HG02798 (cell line): ENCODE data around the gene HAND1.
A peak's percentile ranks its signal among the peaks of the same experiment; 100 is the strongest.

Experiments
- ATAC-seq: cut with Tn5 transposase; IDR thresholded peaks from one replicate; pipeline ENCODE4 v1.9.1; 2021; ENCODE audit warnings: mild to moderate bottlenecking; ENCODE audit not compliant: unreplicated experiment, poor library complexity

HAND1 gene

DNA sequence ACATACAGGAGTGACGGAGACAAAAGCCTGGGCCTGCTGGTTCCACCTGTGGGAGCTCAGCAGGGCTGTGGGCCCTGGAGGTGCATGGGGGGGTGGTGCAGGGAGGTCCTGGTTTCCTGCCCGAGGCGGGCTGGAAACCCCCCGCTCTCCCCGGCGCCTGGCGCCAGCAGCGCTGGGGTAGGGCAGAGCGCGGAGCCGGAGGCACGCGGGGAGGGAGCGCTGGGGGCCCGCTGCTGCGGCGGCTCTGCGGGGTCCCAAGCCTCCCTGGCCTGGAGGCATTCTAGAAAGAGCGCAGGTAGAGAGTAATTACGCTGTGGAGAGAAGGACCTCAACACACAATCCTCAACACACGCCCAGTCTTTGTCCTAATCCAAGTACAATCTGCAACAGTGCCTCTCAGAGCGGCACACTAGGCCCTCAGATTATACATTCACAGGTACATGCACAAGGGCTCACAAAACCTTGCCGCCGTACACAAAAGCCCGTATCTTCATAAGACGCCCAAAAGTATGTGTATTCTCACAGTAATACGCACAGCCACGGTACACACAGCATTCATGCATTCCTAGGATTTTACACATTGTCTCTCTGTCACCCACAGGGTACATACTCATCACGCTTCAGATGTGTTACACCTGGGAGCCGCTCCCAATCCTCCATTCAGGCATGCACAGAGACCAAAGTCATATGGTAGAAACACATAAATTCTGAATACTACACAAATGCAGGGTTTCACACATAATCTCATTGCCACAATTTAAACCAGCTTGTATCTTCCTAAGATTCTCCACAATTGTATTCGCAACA lies 2.1 kb upstream of the HAND1 start:
- ATAC-seq: no peak

GRCh38 chr5:154479160-154479943 lies 1.3 kb upstream of the HAND1 start:
- ATAC-seq: no peak

DNA sequence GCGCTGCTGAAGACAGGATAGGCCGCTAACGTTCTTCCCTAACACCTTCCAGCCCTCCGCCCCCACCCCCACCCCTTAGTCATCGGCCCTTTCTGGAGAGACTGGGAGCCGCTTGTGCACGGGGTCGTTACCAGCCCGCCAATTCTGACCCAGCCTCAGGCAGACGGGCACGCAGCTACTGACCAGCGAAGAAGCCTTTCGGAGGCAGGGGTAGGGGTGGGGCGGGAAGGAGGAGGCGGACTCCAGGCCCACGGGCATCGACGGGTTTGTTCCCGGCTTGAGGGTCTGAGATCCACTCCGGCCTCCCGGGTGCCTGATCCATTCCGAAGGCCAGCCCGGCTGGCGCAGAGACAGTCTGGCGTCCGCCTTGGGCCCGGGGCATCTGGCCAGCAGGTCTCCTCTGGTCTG lies 729 bp upstream of the HAND1 start:
- no peak for ATAC-seq

- ATAC-seq: no peak
These were observed 424 bp downstream of the HAND1 start for GRCh38 chr5:154477382-154478223.

DNA sequence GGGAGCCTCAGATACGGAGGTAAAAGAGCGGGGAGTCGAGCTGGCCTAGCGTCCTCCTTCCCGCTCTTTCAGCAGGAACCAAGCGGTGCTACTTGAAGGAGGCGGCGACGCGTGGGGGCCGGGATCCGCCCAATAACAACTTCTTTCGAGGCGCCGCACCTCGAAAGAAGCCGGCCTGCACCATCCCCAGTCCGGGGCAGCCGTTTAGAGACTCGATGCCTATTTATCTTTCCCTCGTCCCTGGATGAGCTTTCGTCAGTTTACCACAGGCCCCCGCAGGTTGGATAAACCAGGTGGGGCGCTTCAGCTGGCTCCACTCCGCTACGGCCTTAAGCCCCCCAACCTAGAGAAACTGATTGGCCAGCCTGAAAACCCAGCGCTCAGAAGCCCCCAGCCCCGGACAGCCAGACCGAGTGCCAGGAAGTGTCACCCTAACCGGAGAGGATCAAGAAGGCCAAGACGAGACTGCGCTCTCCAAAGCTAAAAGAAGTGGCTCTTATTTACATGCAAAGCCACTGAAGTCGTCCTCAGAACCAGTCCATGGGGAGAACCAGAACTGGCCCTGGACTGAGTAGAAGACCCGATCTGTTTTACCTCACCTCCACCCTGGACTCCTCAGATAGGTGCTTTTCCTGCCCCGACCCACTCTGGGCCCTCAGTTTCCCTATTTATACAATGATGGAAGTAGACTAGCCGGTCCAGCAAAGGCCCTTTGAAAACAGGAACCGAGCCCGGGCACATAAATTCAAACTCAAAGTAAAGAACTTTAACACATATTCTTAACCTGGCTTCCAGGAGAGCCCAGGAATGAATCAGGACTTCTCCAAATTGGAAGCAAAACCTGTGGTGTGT lies 1.4 kb downstream of the HAND1 start:
- no peak for ATAC-seq

DNA sequence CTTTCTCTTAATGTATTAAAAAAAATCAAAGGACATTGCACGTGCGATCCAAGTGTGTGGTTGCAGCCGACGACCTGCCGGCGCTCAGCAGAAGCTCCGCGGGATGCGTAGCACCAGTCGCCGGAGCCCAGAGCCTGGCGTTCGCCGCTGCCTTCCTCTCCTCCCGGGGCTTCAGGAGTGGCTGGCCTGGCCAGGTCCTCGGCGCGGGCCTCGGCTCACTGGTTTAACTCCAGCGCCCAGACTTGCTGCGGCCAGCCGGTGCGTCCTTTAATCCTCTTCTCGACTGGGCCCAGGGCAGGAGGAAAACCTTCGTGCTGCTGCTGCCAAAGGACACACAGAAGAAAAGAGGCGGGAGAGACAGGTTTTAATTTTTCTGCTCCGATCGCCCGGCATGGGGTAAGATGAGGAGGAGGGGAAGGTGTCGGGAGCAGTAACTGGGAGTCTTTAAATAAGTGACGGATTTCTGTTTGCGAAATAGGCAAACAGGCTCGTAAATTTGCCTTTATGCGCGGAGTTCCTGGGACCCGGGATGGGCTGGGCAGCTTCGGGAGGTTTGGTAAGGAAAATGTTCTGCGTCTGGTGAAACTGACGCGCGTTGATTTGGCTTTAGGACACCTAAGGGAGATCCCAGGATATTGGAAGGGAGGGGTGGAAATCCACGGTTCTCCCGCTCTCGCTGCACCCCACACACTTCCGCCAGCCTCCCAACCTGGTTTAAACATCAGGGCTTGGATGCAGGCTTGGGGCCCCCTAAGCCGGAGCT lies 2.3 kb downstream of the HAND1 start:
- ATAC-seq: no peak

DNA sequence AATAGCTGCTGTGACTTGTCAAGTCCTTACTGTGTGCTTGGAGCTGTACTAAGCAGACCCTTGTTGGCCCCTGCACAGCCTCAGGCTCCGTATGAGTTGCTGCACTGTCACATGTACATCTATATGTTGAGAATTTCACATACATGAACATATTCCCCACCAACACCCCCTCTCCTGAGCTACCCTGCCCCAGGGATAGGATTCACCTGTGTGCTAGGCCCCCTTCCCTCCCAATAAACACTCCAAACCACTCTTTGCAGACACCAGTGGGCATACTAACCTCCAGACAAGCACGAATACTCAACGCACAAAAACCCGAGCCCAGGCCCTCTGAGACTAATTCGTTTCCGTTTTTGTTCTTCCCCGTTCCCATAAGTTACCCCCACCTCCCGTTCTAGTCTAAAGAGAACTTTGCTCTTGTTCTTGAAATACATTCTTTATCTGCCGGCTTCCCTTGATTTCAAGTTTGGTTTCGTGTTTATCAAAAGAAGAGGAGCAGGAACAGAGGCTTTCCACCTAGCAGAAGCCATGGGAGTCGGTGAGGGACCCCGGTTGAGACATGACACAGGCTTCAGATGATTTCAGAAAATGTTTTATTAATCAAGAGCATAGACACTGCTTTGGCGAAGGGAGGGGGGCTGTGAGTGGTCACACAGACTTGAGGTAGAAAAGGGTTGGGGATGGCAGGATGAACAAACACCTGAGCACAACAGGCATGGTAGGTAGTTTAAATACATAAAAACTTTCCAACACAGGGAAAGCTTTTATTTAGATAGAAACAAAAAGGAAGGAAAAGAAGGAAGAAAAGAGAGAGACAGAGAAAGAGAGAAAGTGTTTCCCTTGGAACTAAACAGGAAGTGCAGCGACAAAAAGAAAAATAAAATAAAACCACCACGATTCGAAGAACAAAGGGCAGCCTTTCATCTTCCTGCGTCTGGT lies 3.4 kb downstream of the HAND1 start:
- no peak for ATAC-seq

- no peak for ATAC-seq
These were observed 4.3 kb downstream of the HAND1 start for GRCh38 chr5:154473581-154474283.

- ATAC-seq: no peak
These were observed 5.0 kb downstream of the HAND1 start for GRCh38 chr5:154472871-154473580.

DNA sequence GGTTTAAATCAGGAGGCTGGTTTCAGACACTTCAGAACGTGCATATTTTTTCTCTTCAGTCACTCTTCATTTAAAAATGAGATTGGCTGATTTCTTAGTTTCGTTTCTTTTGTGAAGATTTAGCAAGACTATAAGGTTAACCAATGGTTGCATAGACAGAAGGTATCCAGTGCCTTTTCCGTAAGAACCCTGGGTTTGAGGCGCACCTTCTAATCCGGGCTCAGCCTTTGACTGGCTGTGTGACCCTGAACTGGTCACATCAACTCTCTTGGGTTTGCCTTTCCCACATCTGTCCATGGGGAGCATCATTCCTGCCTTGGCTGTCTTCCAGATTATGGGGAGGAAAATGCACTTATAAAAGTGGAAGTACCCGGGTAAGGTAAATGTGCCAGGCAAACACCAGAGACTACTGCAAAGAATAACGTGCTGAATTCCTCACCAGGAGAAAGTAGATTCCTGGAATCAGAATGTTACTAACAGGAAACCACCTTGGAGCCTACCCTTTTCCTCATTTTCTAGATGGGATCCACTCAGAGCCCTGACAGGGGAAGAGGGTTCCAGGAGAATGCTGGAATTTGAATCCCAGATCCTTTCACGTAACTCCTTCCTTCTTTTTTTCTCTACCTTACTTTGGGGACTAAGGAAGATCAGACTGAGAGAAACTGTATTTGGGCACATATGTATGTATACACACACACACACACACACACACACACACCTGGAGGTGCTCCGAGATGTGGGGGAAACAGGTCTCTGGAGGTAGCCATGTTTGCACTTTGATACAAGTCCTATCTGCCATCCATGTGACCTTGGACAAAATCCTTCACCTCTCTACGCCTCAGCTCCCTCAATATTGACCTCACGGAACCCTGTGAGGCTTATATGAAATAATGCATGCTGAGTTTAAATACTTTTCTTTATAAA lies 6.8 kb downstream of the HAND1 start:
- ATAC-seq: no peak

DNA sequence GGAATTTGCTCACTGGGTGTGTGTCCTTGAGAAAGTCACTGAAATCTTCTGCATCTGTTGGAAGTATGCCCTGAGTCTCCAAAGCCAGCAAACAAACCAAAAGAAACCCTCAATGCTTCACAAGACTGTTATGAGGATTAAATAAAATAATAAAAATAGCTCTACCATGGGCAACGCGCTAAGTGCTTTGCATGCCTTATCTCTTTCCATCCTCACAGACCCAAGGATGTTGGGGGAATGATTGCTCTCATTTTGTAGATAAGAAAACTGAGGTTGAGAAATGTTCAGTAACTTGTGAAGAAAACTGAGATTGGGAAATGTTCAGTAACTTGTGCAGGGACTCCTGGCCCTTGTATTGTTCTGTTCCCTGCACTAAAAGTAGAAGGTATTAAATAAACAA lies 7.9 kb downstream of the HAND1 start:
- ATAC-seq: no peak

- peak; percentile 94 for ATAC-seq
These were observed 10.2 kb downstream of the HAND1 start for GRCh38 chr5:154467655-154468354.

DNA sequence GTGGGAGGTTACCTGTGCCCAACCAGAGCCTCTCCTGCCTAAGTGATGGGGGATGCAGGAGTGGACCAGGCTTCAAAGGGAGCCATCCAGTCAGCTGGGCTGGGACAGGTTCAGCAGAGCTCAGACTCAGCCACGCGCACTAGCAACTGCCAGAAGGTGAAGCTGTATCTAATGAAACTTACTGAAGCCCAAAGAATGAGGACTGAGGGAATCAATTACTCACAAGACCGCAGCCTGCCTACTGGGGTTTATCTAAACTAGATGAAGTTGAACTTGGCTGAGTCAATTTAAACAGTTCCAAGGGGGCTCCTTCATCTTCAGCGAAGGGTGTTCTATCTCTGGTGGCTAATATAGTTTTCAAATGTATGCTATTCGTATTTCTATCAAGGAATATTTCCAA lies 11.4 kb downstream of the HAND1 start:
- no peak for ATAC-seq

GRCh38 chr5:154466147-154466546 lies 11.9 kb downstream of the HAND1 start:
- ATAC-seq: no peak

- ATAC-seq: no peak
These were observed 12.9 kb downstream of the HAND1 start for GRCh38 chr5:154465169-154465568.
